ENCODE data around the gene ARID4B. TPM values are rescaled to one million over a fixed set of nuclear protein-coding genes. Genes with fewer than 3 reads are reported as not detected.

Gene ARID4B
- total RNA-seq, 1 donor from 2014 or later = 68.8 TPM

- Mint-ChIP-seq H3K27ac (no peak overlapping the region), H3K4me3 (ENCODE audit: low read depth) (no peak overlapping the region), H3K9me3 (ENCODE audit: low read depth) (no peaks in the 10 kb centered on the region), H3K36me3 (ENCODE audit: insufficient read depth) (peaks cover 10% of the 10 kb centered on the region), H3K27me3 (no peaks in the 10 kb centered on the region), H3K4me1 (ENCODE audit: low read depth) (no peaks in the 10 kb centered on the region)
- no peak for TF ChIP-seq CTCF (IDR thresholded peaks at IDR 0.05; ENCODE audit: unreplicated experiment)
- DNase-seq (ENCODE audit: low spot score, unreplicated experiment) = no peak
Measured at GRCh38 chr1:235213752-235214151, 114.2 kb downstream of the ARID4B start.

- DNase-seq (ENCODE audit: low spot score, unreplicated experiment) = no peak
- no peak overlapping the region for H3K27ac Mint-ChIP-seq
- TF ChIP-seq CTCF (IDR thresholded peaks at IDR 0.05; ENCODE audit: unreplicated experiment) = no peak
Measured at GRCh38 chr1:235211517-235211916, 116.5 kb downstream of the ARID4B start.

GRCh38 chr1:235207209-235207565, 120.8 kb downstream of the ARID4B start:
- Mint-ChIP-seq H3K36me3 (ENCODE audit: insufficient read depth) (peaks cover 27% of the 10 kb centered on the region), H3K9me3 (ENCODE audit: low read depth) (no peaks in the 10 kb centered on the region), H3K27ac (no peak overlapping the region), H3K27me3 (no peaks in the 10 kb centered on the region), H3K4me3 (ENCODE audit: low read depth) (no peak overlapping the region), H3K4me1 (ENCODE audit: low read depth) (peaks cover 2% of the 10 kb centered on the region)
- no peak for TF ChIP-seq CTCF (IDR thresholded peaks at IDR 0.05; ENCODE audit: unreplicated experiment)
- DNase-seq (ENCODE audit: low spot score, unreplicated experiment) = no peak

More at GRCh38 chr1:235211517-235211916, 116.5 kb downstream of the ARID4B start:
- Mint-ChIP-seq H3K4me3 (ENCODE audit: low read depth) (no peak overlapping the region), H3K9me3 (ENCODE audit: low read depth) (no peaks in the 10 kb centered on the region), H3K27me3 (no peaks in the 10 kb centered on the region), H3K36me3 (ENCODE audit: insufficient read depth) (peaks cover 17% of the 10 kb centered on the region), H3K4me1 (ENCODE audit: low read depth) (no peaks in the 10 kb centered on the region)

GRCh38 chr1:235206533-235207208, 121.3 kb downstream of the ARID4B start:
- TF ChIP-seq CTCF (IDR thresholded peaks at IDR 0.05; ENCODE audit: unreplicated experiment) = no peak
- Mint-ChIP-seq H3K27ac (peak overlapping the region; percentile 3), H3K36me3 (ENCODE audit: insufficient read depth) (peaks cover 25% of the 10 kb centered on the region), H3K4me3 (ENCODE audit: low read depth) (no peak overlapping the region), H3K9me3 (ENCODE audit: low read depth) (no peaks in the 10 kb centered on the region), H3K4me1 (ENCODE audit: low read depth) (peaks cover 2% of the 10 kb centered on the region), H3K27me3 (no peaks in the 10 kb centered on the region)
- no peak for DNase-seq (ENCODE audit: low spot score, unreplicated experiment)

- H3K27ac Mint-ChIP-seq = no peak overlapping the region
Measured at GRCh38 chr1:235205687-235206086, 122.3 kb downstream of the ARID4B start.

More at GRCh38 chr1:235205687-235206086, 122.3 kb downstream of the ARID4B start:
- peaks cover 2% of the 10 kb centered on the region for H3K4me1 Mint-ChIP-seq (ENCODE audit: low read depth)
- DNase-seq (ENCODE audit: low spot score, unreplicated experiment) = no peak
- H3K9me3 Mint-ChIP-seq (ENCODE audit: low read depth) = no peaks in the 10 kb centered on the region
- H3K4me3 Mint-ChIP-seq (ENCODE audit: low read depth) = no peak overlapping the region
- TF ChIP-seq CTCF (IDR thresholded peaks at IDR 0.05; ENCODE audit: unreplicated experiment) = no peak
- H3K27me3 Mint-ChIP-seq = no peaks in the 10 kb centered on the region
- H3K36me3 Mint-ChIP-seq (ENCODE audit: insufficient read depth) = peaks cover 25% of the 10 kb centered on the region

Measured in progenitor cell of endocrine pancreas (in vitro differentiated cells).